GM10847 (cell line): ENCODE data around the gene LCA5L.
A peak's percentile ranks its signal among the peaks of the same experiment; 100 is the strongest.

Experiments used
- POLR2A ChIP-seq: IDR thresholded peaks from 2 replicates; pipeline ENCODE4 v1.6.1; 2011; ENCODE audit not compliant: insufficient read length; ENCODE audit errors: extremely low read depth

LCA5L gene

GRCh38 chr21:39379986-39380891 is 65.3 kb downstream of the LCA5L start:
- TF ChIP-seq POLR2A = peak; percentile 71

- TF ChIP-seq POLR2A = no peak
Observed at GRCh38 chr21:39377444-39378050, 68.0 kb downstream of the LCA5L start.

DNA sequence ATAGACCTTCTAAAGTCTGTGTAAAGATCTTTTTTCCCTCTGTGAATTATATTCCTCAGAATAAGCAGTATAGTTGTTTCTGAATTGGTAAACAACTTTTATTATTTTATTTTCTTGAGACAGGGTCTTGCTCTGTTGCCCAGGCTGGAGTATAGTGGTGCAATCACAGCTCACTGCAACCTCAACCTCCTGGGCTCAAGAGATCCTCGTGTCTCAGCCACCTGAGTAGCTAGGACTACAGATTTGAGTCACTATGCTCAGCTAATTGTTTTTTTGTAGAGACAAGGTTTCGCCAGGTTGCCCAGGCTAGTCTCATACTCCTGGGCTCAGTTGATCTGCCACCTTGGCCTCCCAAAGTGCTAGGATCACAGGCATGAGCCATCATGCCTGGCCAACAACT is 70.1 kb downstream of the LCA5L start:
- no peak for TF ChIP-seq POLR2A

DNA sequence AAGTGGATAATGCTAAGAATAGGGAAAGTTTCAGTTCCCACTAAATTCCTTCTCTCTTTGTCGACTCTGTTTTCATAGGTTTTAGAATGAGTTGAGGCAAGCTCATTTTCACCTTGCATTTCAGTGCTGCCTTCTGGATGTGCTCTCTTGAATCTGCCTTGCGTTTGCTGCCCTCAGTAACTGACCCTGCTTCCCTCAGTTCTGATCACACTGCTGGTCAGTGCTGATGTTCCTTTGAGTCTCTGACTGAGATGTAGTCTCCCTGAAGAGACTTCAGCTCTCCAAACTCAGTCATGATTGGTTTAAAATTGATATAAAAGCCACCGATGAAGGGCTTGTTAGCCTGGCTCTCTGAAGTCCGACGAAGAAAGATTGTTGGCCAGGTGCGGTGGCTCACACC is 71.5 kb downstream of the LCA5L start:
- no peak for TF ChIP-seq POLR2A

DNA sequence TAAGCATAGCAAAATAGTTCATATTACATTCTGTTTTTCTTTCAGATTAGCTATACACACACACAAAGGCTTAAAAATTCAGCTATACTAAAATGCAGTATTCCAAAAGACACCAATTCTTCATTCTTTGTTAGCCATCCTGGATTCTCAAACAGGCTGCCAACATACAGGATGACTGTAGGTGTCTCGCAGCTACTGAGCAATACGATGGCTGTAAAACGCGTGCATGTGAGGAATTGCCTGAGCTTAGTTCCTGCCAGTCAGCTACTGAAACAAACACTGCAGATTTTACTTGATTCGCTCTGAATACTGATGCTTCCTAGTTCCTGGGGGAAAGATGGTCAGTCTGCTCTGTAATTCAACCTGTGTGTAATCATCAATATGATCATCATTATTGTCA is 71.9 kb downstream of the LCA5L start:
- TF ChIP-seq POLR2A = no peak

- no peak for TF ChIP-seq POLR2A
Observed at GRCh38 chr21:39367783-39368182, 77.8 kb downstream of the LCA5L start.

GRCh38 chr21:39366563-39366962 is 79.0 kb downstream of the LCA5L start:
- no peak for TF ChIP-seq POLR2A

DNA sequence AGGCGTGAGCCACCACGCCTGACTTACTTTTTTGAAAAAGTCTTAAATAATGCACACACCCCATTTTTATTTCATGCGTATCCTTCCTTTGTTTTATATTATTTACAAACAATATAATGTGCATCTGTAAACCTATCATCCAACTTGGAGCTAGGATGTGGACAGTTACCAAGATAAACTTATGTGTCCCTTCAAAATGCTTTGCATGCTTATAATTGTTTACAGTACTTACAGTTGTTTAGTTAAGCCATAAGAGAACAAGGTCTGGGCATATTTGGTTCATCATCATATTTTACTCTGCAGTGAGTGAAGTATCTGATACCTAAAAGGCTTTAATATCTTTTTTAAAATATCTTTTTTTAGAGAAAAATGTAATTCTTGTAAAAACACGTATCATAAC is 80.6 kb downstream of the LCA5L start:
- no peak for TF ChIP-seq POLR2A

GRCh38 chr21:39363607-39364555 is 81.7 kb downstream of the LCA5L start:
- TF ChIP-seq POLR2A = no peak

GRCh38 chr21:39362733-39363132 is 82.8 kb downstream of the LCA5L start:
- no peak for TF ChIP-seq POLR2A

DNA sequence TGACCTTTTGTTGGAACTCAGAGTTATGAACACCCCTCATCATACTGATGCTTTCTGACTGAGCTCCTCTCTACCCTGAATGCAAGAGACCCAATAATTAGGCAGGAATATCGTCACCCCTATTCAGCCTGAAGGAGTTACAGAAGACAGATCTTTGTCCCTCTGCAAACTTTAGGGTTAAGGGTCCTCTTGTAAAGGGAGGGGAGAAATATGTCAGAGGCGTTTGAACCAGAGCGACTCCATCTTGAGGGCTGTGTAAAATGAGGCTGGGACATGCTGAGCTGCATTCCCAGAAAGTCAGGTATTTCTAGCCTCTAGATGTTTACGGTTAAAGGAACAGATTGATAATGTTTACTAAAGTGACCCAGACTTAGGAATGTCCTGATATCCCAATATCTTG is 86.2 kb downstream of the LCA5L start:
- TF ChIP-seq POLR2A = no peak
